Stomach (tissue), 9 donors: ENCODE results near the gene CCHCR1. TPM values are rescaled to one million over a fixed set of nuclear protein-coding genes. Genes with fewer than 3 reads are reported as not detected.
"Not testable (repeated sequence)": the region's sequence is repeated elsewhere in the genome, so short reads cannot be mapped to it uniquely, and the experiment has no call there.

Experiments used
- DNase-seq, 2 donors: peaks; one replicate each; pipeline versions ENCODE4 v3.0.0 to v3.0.0-alpha.2; 2013 to 2019
- H3K27ac ChIP-seq, 5 donors: fragments of 200-600 bp in 4 of 5; sonication (generic) in 4 of 5; one replicate each; pipeline ENCODE4 v1.5.1; 2013 to 2019; ENCODE audit warnings: mild to moderate bottlenecking in 1 of 5, moderate library complexity in 1 of 5
- H3K27me3 ChIP-seq, 3 donors: fragments of 200-600 bp; sonication (generic); one replicate each; pipeline ENCODE4 v1.5.1; 2017 to 2019; ENCODE audit warnings: mixed run types in 1 of 3
- H3K36me3 ChIP-seq, 4 donors: fragments of 200-600 bp; sonication (generic); 1 replicate in 3 of 4; 2 replicates in 1 of 4; pipeline ENCODE4 v1.5.1; 2016 to 2019
- H3K4me1 ChIP-seq, 4 donors: fragments of 200-600 bp; sonication (generic); one replicate each; pipeline ENCODE4 v1.5.1; 2016 to 2019
- H3K4me3 ChIP-seq, 4 donors: fragments of 200-600 bp; sonication (generic) in 3 of 4; one replicate each; pipeline ENCODE4 v1.5.1; 2016 to 2019; ENCODE audit warnings: mild to moderate bottlenecking in 1 of 4
- H3K9me3 ChIP-seq, 4 donors: fragments of 200-600 bp; sonication (generic); one replicate each; pipeline ENCODE4 v1.5.1; 2016 to 2019
- CTCF ChIP-seq, 7 experiments: fragments of 450-650 bp in 4 of 7; fragments of 200-600 bp in 3 of 7; sonication (generic) in 3 of 7; IDR thresholded peaks; one replicate each; pipeline ENCODE4 v1.5.1; 2016 to 2019; ENCODE audit warnings: antibody characterized with exemption in 7 of 7, control low read depth in 2 of 7, mild to moderate bottlenecking in 1 of 7
- EP300 ChIP-seq: sonication (generic); formaldehyde crosslinking; IDR thresholded peaks from one replicate; pipeline ENCODE4 v1.6.1; 2017; ENCODE audit warnings: antibody characterized with exemption
- POLR2A ChIP-seq, 4 donors: fragments of 450-650 bp; IDR thresholded peaks; one replicate each; pipeline ENCODE4 v1.6.1; 2016; ENCODE audit warnings: antibody characterized with exemption in 4 of 4, control low read depth in 2 of 4, mild to moderate bottlenecking in 1 of 4, moderate library complexity in 1 of 4
- POLR2AphosphoS5 ChIP-seq, 3 donors: sonication (generic); formaldehyde crosslinking; IDR thresholded peaks; one replicate each; pipeline ENCODE4 v1.6.1; 2016; ENCODE audit warnings: antibody characterized with exemption in 3 of 3
- WGBS, 5 donors: extraction: QIAGEN DNeasy Blood & Tissue Kit in 3 of 5; methylation state at CpG; one replicate each; pipeline versions ENCODE4 v1.1.5 to v1.1.7; 2013 to 2018; 5-methylcytosine and 5-hydroxymethylcytosine counted together
- intact Hi-C: fragments of 100-400 bp; cut with DNase I; formaldehyde crosslinking; loops from one replicate; pipeline ENCODE4 v1.15.1; 2023; ENCODE audit warnings: low total_unique reads
- polyA plus RNA-seq, 3 donors: library from polyadenylated mRNA; stranded (reverse); fragments of 200-250 nt; gene quantifications; one replicate each; pipeline ENCODE4 v1.2.3, GENCODE V29; 2013
- total RNA-seq, 5 donors: library from RNA; depleted of rRNA; stranded (reverse); fragments of >200 nt; gene quantifications; one replicate each; pipeline versions ENCODE4 v1.1.0 to v1.2.3, GENCODE V29; 2014 to 2016
- donor health status: healthy with polysubstance abuse.
- donor health status: Bipolar disorder and iron deficiency.
- donor health status: healthy.

Gene CCHCR1
- total and polyA plus RNA-seq, 8 donors = 9.7 to 201 (median 19.0) TPM

GRCh38 chr6:31187780-31188194 lies 30.2 kb upstream of the CCHCR1 start:
- H3K27ac ChIP-seq = peak overlapping the region; percentile 85 to 96 (median 92)
- no peaks in the 10 kb centered on the region for H3K9me3 ChIP-seq
- no peak overlapping the region for H3K4me3 ChIP-seq
- 24 to 55% (median 35%) methylated on average over 5 of the region's 5 CpGs for WGBS, 5 donors
- TF ChIP-seq CTCF (IDR thresholded peaks at IDR 0.05) (no peak), POLR2AphosphoS5 (IDR thresholded peaks at IDR 0.05) (peak in 2 of 3 donors; percentile 51 to 83), POLR2A (IDR thresholded peaks at IDR 0.05) (no peak), EP300 (no peak)
- H3K36me3 ChIP-seq = no peaks in the 10 kb centered on the region
- H3K4me1 ChIP-seq = peaks cover 0 to 9% (median 4%) of the 10 kb centered on the region in 4 donors
- intact Hi-C loops = no loop called here
- H3K27me3 ChIP-seq = no peaks in the 10 kb centered on the region
- peak in 1 of 2 donors; percentile 80 for DNase-seq

GRCh38 chr6:31186052-31186734 lies 28.6 kb upstream of the CCHCR1 start:
- Histone ChIP-seq H3K27ac (peak overlapping the region; percentile 89 to 99 (median 93)), H3K9me3 (no peaks in the 10 kb centered on the region), H3K4me1 (peaks cover 0 to 9% (median 6%) of the 10 kb centered on the region in 4 donors), H3K36me3 (peaks cover 0 to 1% (median under 1%) of the 10 kb centered on the region in 4 donors), H3K27me3 (no peaks in the 10 kb centered on the region), H3K4me3 (peak overlapping the region; percentile 33 to 45 (median 42))
- intact Hi-C loops = no loop called here
- 19 to 50% (median 31%) methylated on average over 24 of the region's 24 CpGs for WGBS, 5 donors
- peak; percentile 46 to 85 for DNase-seq
- TF ChIP-seq EP300 = no peak
- TF ChIP-seq POLR2AphosphoS5 (IDR thresholded peaks at IDR 0.05) = peak in 2 of 3 donors; percentile 75 to 76

GRCh38 chr6:31185695-31186051 lies 28.1 kb upstream of the CCHCR1 start:
- TF ChIP-seq POLR2A (IDR thresholded peaks at IDR 0.05) = peak in 2 of 4 donors; percentile 5 to 23
- H3K36me3 ChIP-seq, H3K9me3 ChIP-seq, intact Hi-C loops, DNase-seq, H3K27me3 ChIP-seq: not testable (repeated sequence)
- peak overlapping the region; percentile 89 to 99 (median 93) for H3K27ac ChIP-seq
- H3K4me1 ChIP-seq = peaks cover 5 to 15% (median 11%) of the 10 kb centered on the region in 4 donors
- peak overlapping the region; percentile 33 to 45 (median 42) for H3K4me3 ChIP-seq
- WGBS, 5 donors = 21 to 41% (median 33%) methylated on average over 4 of the region's 4 CpGs

- H3K36me3 ChIP-seq = peaks cover 0 to 13% (median 6%) of the 10 kb centered on the region in 4 donors
- DNase-seq = not testable (repeated sequence)
Measured at GRCh38 chr6:31183859-31184258, 26.3 kb upstream of the CCHCR1 start.

GRCh38 chr6:31183287-31183686 lies 25.7 kb upstream of the CCHCR1 start:
- H3K9me3 ChIP-seq, H3K27me3 ChIP-seq, DNase-seq, intact Hi-C loops: not testable (repeated sequence)
- Histone ChIP-seq H3K36me3 (peaks cover 0 to 13% (median 6%) of the 10 kb centered on the region in 4 donors), H3K27ac (peak overlapping the region in 3 of 5 donors; percentile 17 to 96 (median 29)), H3K4me1 (peaks cover 27 to 32% (median 30%) of the 10 kb centered on the region in 4 donors), H3K4me3 (peak overlapping the region; percentile 30 to 45 (median 36))
- 30 to 86% (median 37%) methylated on average over 2 of the region's 2 CpGs for WGBS, 5 donors

More at GRCh38 chr6:31183859-31184258, 26.3 kb upstream of the CCHCR1 start:
- Histone ChIP-seq H3K27ac (peak overlapping the region; percentile 3 to 96 (median 29)), H3K4me1 (peaks cover 23 to 30% (median 24%) of the 10 kb centered on the region in 4 donors), H3K4me3 (peak overlapping the region; percentile 30 to 45 (median 36))
- H3K9me3 ChIP-seq, H3K27me3 ChIP-seq, intact Hi-C loops: not testable (repeated sequence)
- 28 to 57% (median 52%) methylated on average over 6 of the region's 6 CpGs for WGBS, 5 donors

- peak in 1 of 2 donors; percentile 80 for DNase-seq
- no peaks in the 10 kb centered on the region for H3K9me3 ChIP-seq
- H3K36me3 ChIP-seq = peaks cover 0 to 28% (median 14%) of the 10 kb centered on the region in 4 donors
- intact Hi-C loops = no loop called here
- WGBS, 5 donors = 53 to 85% (median 78%) methylated on average over 20 to 26 of the region's 26 CpGs
- peaks cover 33 to 51% (median 46%) of the 10 kb centered on the region in 4 donors for H3K4me1 ChIP-seq
- peak overlapping the region in 2 of 5 donors; percentile 52 to 55 for H3K27ac ChIP-seq
- TF ChIP-seq EP300 = no peak
- peak in 1 of 3 donors; percentile 10 for TF ChIP-seq POLR2AphosphoS5 (IDR thresholded peaks at IDR 0.05)
- peak overlapping the region; percentile 12 to 47 (median 22) for H3K4me3 ChIP-seq
- no peaks in the 10 kb centered on the region for H3K27me3 ChIP-seq
Measured at GRCh38 chr6:31180500-31180899, 22.9 kb upstream of the CCHCR1 start.
